Calu3 (cell line): Measurements from ENCODE around the gene SH2B3. TPM values are rescaled to one million over a fixed set of nuclear protein-coding genes. Genes with fewer than 3 reads are reported as not detected.

ENCODE experiments used
- Bru-seq: library from RNA; stranded (reverse); fragments of 400-500 nt; gene quantifications from one replicate; lab custom pipeline; 2021; lab: Mats Ljungman, UMichigan
- BruChase-seq, 2 experiments: library from RNA; stranded (reverse); fragments of 400-500 nt; gene quantifications; one replicate each; lab custom pipeline; 2021; lab: Mats Ljungman, UMichigan
- BruUV-seq: library from RNA; stranded (reverse); fragments of 400-500 nt; replicated peaks from 2 replicates; lab custom pipeline; 2021; lab: Mats Ljungman, UMichigan
- CTCF ChIA-PET: fragments of 300-600 bp; sonication (Branson Sonifier 250); formaldehyde crosslinking; loops from one replicate; lab custom pipeline; 2022; ENCODE audit warnings: antibody characterized with exemption; lab: Charles Lee
- DNase-seq: peaks from one replicate; pipeline ENCODE4 v3.0.0; 2022
- H3K27ac Mint-ChIP-seq: one replicate; pipeline ENCODE4 v1.8.0; 2022; ENCODE audit warnings: mixed read lengths; ENCODE audit not compliant: unreplicated experiment
- H3K27me3 Mint-ChIP-seq: one replicate; pipeline ENCODE4 v1.8.0; 2022; ENCODE audit warnings: mixed read lengths; ENCODE audit not compliant: unreplicated experiment
- H3K36me3 Mint-ChIP-seq: one replicate; pipeline ENCODE4 v1.8.0; 2022; ENCODE audit warnings: mild to moderate bottlenecking, moderate library complexity, mixed read lengths; ENCODE audit not compliant: insufficient read depth, unreplicated experiment
- H3K4me1 Mint-ChIP-seq: one replicate; pipeline ENCODE4 v1.8.0; 2022; ENCODE audit warnings: mild to moderate bottlenecking, low read depth, mixed read lengths; ENCODE audit not compliant: unreplicated experiment
- H3K4me3 Mint-ChIP-seq: one replicate; pipeline ENCODE4 v1.8.0; 2022; ENCODE audit warnings: mild to moderate bottlenecking, low read depth, moderate library complexity, mixed read lengths; ENCODE audit not compliant: unreplicated experiment
- H3K9me3 Mint-ChIP-seq: one replicate; pipeline ENCODE4 v1.8.0; 2022; ENCODE audit warnings: low read depth, mixed read lengths; ENCODE audit not compliant: unreplicated experiment
- CTCF ChIP-seq: fragments of 200-600 bp; IDR thresholded peaks from one replicate; pipeline ENCODE4 v1.8.0; 2022; ENCODE audit warnings: antibody characterized with exemption; ENCODE audit not compliant: unreplicated experiment
- intact Hi-C: fragments of 100-400 bp; cut with micrococcal nuclease; formaldehyde crosslinking; loops from one replicate; pipeline ENCODE4 v1.10.0; 2022; ENCODE audit not compliant: unreplicated experiment
- long read RNA-seq: library from polyadenylated mRNA; stranded (forward); transcript quantifications from one replicate; pipeline ENCODE4 v2.0.0, GENCODE V29; 2022
- total RNA-seq: library from RNA; stranded (reverse); gene quantifications from 2 replicates; pipeline ENCODE4 v1.2.3, GENCODE V29; 2022

Gene SH2B3
- 14.3 and 17.3 TPM in 2 replicates for total RNA-seq
- percentile 72 among the genes with signal in this experiment for Bru-seq, nascent RNA
- percentile 74 among the genes with signal in this experiment for BruChase-seq, experiment 1, labeled RNA remaining after a 6-hour chase
- BruChase-seq, experiment 2, labeled RNA remaining after a 2-hour chase, result percentile 71 among the genes with signal in this experiment
- long read RNA-seq, partial matches to known transcripts, result 0 of 7 reads
- long read RNA-seq, other reads (novel, unspliced or antisense), result 7 of 7 reads

- CTCF ChIA-PET, result interaction anchor here (1.6 to 3.7 kb wide), 2 partner anchors 9 to 46 kb away, joined by 5 to 33 read pairs; no protein-coding TSS in a partner anchor
- Mint-ChIP-seq H3K36me3 (peaks cover 48% of the 10 kb centered on the region), H3K27ac (peak within 1 kb of the TSS; percentile 83), H3K4me3 (peak within 1 kb of the TSS; percentile 86), H3K27me3 (no peaks in the 10 kb centered on the region), H3K9me3 (no peaks in the 10 kb centered on the region), H3K4me1 (peaks cover 56% of the 10 kb centered on the region)
- intact Hi-C loops, result no loop called here
- TF ChIP-seq CTCF, result no peak
- no peak for DNase-seq
- BruUV-seq, result no TSS peak
Observed at GRCh38 chr12:111405859-111406473, at the start of gene SH2B3. Gene SH2B3, plus strand, starts transcription at chr12:111405923. Its CDS starts 12,223 bp downstream, at chr12:111418146.

GRCh38 chr12:111359231-111359913 lies 46.4 kb upstream of the SH2B3 start:
- H3K4me3 Mint-ChIP-seq, result no peak overlapping the region
- BruUV-seq, result no TSS peak
- no peaks in the 10 kb centered on the region for H3K9me3 Mint-ChIP-seq
- peak overlapping the region; percentile 16 for H3K27ac Mint-ChIP-seq
- intact Hi-C loops, result no loop called here
- peaks cover 27% of the 10 kb centered on the region for H3K36me3 Mint-ChIP-seq
- DNase-seq, result no peak
- TF ChIP-seq CTCF, result no peak
- H3K4me1 Mint-ChIP-seq, result peaks cover 39% of the 10 kb centered on the region
- H3K27me3 Mint-ChIP-seq, result peaks cover 19% of the 10 kb centered on the region
- CTCF ChIA-PET, result interaction anchor here (0.7 kb wide), 1 partner anchor 482 kb away, joined by 3 read pairs; no protein-coding TSS in a partner anchor

- H3K9me3 Mint-ChIP-seq, result no peaks in the 10 kb centered on the region
- no peak for DNase-seq
- H3K36me3 Mint-ChIP-seq, result peaks cover 27% of the 10 kb centered on the region
Observed at GRCh38 chr12:111359914-111360276, 45.8 kb upstream of the SH2B3 start.

More at GRCh38 chr12:111359914-111360276, 45.8 kb upstream of the SH2B3 start:
- Mint-ChIP-seq H3K4me3 (no peak overlapping the region), H3K4me1 (peaks cover 39% of the 10 kb centered on the region), H3K27me3 (peaks cover 19% of the 10 kb centered on the region), H3K27ac (peak overlapping the region; percentile 16)
- TF ChIP-seq CTCF, result no peak
- BruUV-seq, result no TSS peak
- CTCF ChIA-PET, result no interaction called here
- intact Hi-C loops, result no loop called here
